Stimulated activated CD8-positive, alpha-beta memory T cell treated with anti-CD3 and anti-CD28 coated beads, Interleukin-15, amount 100 ng/mL, for 48 hours (primary cell): ENCODE results near the gene KLHDC8A.
A peak's percentile ranks its signal among the peaks of the same experiment; 100 is the strongest.

Source experiments
- DNase-seq, 2 donors: peaks; one replicate each; pipeline ENCODE4 v3.0.0-alpha.2; 2020; ENCODE audit warnings: low read depth in 2 of 2

Gene KLHDC8A

DNA sequence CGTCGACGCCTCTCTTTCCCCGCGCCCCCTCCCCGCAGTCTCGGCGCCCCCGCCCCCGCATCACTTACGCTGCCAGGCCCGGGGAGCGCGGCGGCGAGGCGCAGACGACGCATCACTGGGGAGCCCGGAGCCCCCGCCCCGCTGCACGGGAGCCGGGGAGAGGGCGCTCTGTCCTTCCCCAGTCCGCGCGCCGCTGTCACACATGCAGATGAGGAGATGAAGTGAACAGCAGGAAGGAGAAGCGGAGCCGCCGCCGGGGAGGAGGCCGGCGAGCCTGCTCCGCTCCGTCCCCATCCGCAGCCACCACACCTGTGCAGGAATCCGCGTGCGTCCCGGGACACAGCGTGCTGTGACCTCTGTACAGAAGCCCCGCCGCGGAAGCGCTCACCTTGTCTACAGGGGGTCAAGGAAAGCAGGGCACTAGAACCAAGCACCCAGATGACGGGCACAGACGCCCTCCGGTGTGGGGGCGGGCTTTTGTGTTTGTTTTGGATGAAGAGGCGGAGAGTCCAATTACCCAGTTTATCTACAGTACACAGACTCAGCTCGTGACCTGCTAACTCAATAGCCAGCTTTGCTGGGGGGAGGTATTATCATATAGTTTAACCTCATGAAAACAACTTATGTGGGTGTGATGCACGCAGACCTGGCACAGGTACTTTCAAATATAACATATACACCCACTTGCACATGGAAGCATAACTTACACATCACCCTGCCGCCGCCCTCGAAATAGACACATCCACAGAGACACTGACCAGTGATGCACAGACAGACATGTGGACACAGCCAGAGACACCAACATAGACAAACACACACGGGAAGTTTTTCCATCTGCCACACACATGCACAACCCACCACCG, 12.4 kb downstream of the KLHDC8A start:
- no peak for DNase-seq

DNA sequence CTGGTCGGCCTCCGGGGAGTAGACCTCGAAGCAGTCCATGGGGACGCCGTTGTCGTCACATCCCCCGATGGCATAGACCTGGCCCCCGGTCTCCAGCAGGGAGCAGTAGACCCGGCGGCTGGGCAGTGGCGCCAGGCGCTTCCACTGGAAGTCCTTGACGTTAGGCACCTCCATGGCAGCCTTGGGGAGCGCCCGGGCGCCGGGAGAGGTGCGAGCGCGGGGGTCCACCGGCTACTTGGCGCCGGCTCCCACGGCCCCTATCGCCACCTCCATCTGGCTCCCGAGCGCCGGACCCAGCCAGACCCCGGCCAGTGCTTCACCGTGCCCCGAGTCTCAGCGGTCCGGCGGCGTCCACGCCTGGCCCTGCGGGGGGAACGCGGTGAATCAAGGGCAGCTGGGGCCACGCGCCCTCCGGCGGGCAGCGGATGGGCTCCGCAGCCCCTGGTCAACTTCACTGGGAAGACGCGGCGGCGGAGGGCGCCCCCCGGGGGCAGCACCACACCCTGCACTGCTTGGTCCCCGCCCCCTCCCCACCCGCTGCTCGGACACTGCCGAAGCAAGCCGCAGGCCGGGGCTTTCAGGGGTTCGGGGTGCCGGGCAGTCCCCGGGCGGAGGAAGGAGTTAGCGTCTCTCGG, 13.2 kb downstream of the KLHDC8A start:
- DNase-seq = no peak

- no peak for DNase-seq
Observed at GRCh38 chr1:205342986-205343385, 13.7 kb downstream of the KLHDC8A start.

DNA sequence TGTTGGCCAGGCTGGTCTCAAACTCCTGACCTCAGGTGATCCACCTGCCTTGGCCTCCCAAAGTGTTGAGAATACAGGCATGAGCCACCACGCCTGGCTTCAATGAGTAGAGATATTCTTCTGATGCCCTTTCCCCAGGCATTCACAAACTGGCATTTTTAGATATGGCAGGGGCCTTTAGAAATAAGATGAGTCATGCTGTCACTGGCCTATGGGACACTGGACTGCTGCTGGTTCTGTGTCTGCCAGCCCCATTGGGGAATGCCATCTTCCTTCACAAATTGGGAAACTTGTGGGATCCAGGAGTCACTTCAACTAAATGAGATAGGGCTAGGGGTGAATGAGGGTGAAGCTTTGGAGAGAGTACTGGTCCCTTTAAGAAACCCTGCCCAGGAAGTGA, 16.0 kb downstream of the KLHDC8A start:
- no peak for DNase-seq

DNA sequence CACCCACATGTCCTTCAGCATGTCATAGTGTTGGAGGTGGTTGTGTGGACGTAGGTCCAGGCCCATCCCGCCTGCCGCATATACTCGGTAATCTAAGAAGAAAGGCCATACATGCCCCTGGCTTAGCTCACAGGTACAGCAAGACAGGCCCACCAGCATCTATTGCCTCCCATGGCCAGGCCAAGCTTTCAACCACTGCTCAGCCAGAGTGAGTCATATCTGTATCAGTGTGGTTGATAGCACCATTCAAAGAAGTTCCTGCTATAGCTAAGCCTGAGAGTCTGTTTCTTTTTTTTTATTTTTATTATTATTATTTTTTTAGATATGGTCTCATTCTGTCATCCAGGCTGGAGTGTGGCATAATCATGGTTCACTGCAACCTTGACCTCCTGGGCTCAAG, 17.0 kb downstream of the KLHDC8A start:
- no peak for DNase-seq

GRCh38 chr1:205339197-205339702, 17.5 kb downstream of the KLHDC8A start:
- no peak for DNase-seq

DNA sequence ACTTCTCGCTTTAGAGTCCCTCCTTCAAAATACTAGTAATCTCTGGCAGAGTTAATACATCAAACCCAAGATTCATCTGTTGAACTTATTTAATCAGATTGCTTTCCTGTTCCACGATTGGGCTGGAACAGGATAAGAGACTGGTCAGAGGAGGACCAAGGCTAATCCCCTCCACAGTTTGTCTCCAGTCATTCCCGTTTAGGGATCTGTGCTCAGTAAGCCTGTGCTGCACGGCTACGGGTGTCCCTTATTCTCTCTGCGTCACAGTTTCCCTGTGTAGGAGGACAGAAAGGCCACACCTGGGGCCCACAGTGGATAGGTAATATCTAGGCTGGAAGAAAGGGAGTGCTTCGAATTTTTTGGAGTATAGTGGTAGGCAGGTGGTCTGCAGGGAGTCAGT, 18.7 kb downstream of the KLHDC8A start:
- no peak for DNase-seq

- no peak for DNase-seq
Observed at GRCh38 chr1:205337481-205337880, 19.2 kb downstream of the KLHDC8A start.

DNA sequence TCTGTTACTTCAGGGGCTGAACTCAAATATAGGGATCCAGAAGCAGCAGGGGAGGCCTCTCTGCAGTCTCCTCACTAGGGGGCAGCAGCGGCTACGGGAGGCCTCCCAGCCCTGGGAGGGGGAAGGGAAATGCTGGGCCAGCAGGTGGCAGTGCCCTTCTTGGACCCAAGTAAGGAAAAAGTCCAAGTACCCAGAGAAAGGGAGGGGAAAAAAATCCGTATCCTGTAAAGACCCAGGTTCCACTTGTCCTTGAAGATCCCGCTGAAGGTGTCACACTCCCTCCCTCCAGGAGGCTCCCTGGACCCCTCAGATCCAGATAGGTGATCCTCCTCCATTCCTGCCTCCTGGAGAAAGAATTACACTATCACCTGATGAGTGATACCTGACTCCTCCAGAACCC, 21.0 kb downstream of the KLHDC8A start:
- DNase-seq = peak; percentile 63 to 65

- no peak for DNase-seq
Observed at GRCh38 chr1:205332015-205332791, 24.5 kb downstream of the KLHDC8A start.

- DNase-seq = no peak
Observed at GRCh38 chr1:205330150-205330549, 26.6 kb downstream of the KLHDC8A start.

DNA sequence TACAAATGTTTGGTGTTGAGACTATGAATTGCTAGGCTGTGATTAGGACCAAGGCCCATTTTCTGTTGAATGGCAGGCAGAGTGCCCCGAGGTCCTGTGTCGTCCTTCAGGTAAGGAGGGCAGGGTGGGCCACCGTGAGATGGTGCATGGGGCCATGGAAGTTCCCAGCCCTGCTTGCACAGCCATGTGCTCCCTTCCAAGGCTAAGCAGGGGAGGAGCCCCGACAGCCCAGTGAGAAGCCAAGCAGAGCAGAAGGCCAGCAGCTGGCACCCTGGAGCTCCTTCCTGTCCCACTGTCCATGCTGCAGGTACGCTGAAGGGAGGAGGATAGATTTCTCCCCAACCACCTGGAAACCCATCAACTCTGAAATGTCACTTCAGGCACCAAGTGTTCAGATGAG, 27.0 kb downstream of the KLHDC8A start:
- no peak for DNase-seq

DNA sequence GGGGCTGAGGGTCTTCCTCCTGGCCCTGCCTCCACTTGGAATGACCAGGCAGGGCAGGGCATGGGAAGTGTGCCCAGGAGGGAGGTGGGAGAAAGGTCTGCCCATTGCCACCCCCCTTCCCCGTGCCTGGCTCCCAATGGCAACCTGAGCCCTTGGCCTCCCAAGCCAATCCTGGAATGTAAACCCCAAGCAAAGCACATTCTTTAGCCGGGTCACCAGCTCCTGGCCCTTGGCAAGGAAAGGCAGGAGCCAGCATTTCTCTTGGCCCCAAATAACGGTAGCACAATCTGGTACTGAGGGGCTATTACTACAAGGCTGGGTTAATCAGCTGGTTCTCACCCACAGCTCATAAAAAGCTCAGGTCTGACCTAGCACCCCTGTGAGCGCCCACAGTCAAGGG, 28.2 kb downstream of the KLHDC8A start:
- DNase-seq = no peak

GRCh38 chr1:205326812-205327466, 29.8 kb downstream of the KLHDC8A start:
- no peak for DNase-seq

GRCh38 chr1:205325334-205325884, 31.3 kb downstream of the KLHDC8A start:
- DNase-seq = no peak

- DNase-seq = no peak
Observed at GRCh38 chr1:205324781-205325180, 31.9 kb downstream of the KLHDC8A start.

GRCh38 chr1:205323794-205324193, 32.9 kb downstream of the KLHDC8A start:
- DNase-seq = no peak

- no peak for DNase-seq
Observed at GRCh38 chr1:205321959-205322283, 34.8 kb downstream of the KLHDC8A start.

DNA sequence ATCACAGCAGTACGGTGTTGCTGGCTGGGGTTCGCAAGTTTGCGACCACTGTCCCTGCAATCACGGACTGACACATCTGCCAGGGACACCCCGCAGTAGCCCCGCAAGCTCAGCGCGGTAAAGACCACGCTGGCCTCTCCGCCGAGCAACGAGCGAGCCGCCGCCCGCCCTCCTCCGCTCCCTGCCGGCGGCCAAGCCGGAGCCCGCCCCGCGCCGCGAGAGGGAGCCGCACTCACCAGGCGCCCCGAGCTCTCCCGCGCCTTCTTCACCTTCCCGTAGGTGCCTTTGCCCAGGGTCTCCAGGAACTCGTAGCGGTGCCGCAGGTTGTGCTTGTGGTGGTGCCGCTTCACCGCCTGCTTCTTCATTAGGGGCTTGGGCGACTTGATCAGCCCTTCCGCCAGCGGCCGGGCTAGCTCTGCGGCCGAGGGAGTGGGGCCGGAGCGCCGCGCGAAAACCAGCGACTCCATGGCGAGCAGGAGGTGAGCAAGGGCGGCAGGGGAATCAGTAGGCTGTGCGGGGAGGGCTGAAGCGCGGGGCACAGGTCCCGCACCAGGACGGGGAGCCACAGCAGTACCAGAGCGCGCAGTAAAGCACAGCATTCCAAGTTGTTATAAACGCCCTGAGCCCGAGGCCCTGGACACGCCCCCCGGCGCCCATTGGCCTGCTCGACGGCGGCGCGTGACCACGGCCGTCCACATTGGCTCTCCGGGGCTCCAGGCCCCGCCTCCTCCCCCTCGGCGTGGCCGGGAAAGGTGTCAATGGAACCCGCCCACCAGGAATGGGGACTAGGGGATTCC, 35.4 kb downstream of the KLHDC8A start, which contains the start of gene NUAK2:
TSS of gene NUAK2 (minus strand) at position 584 of the 797 bp plus-strand sequence. CDS start at position 467, 117 bp downstream.
- DNase-seq = peak; percentile 67 to 75
